Mesendoderm (in vitro differentiated cells): Measurements from ENCODE around the gene CENATAC.
"Not testable (repeated sequence)": the region's sequence is repeated elsewhere in the genome, so short reads cannot be mapped to it uniquely, and the experiment has no call there.

Source experiments
- DNase-seq: peaks from one replicate; pipeline ENCODE4 v3.0.0; 2013
- H2AK5ac ChIP-seq: 2 replicates; pipeline ENCODE4 v1.6.1; 2013; ENCODE audit warnings: low read length, inconsistent platforms
- H2BK120ac ChIP-seq: 2 replicates; pipeline ENCODE4 v1.6.1; 2013; ENCODE audit warnings: low read depth, mild to moderate bottlenecking, low read length, moderate library complexity, mixed read lengths
- H2BK15ac ChIP-seq: replicated peaks from 2 replicates; pipeline ENCODE4 v1.6.1; 2013; ENCODE audit warnings: low read depth, mild to moderate bottlenecking, moderate library complexity
- H2BK5ac ChIP-seq: 2 replicates; pipeline ENCODE4 v1.6.1; 2013; ENCODE audit warnings: low read length, inconsistent platforms
- H3K18ac ChIP-seq: 2 replicates; pipeline ENCODE4 v1.6.1; 2013; ENCODE audit warnings: mild to moderate bottlenecking, low read length, mixed read lengths
- H3K23ac ChIP-seq: one replicate; pipeline ENCODE4 v1.6.1; 2013; ENCODE audit warnings: low read length
- H3K27ac ChIP-seq: 2 replicates; pipeline ENCODE4 v1.5.1; 2013; ENCODE audit warnings: low read depth, mild to moderate bottlenecking, inconsistent platforms, low read length, moderate library complexity
- H3K27me3 ChIP-seq: 2 replicates; pipeline ENCODE4 v1.6.1; 2013; ENCODE audit warnings: low read length, control low read depth, mild to moderate bottlenecking, inconsistent platforms; ENCODE audit not compliant: insufficient read depth, poor library complexity
- H3K36me3 ChIP-seq: 2 replicates; pipeline ENCODE4 v1.6.1; 2013; ENCODE audit warnings: low read length, inconsistent platforms; ENCODE audit not compliant: control insufficient read depth, insufficient read depth
- H3K4ac ChIP-seq: one replicate; pipeline ENCODE4 v1.6.1; 2013; ENCODE audit warnings: low read depth, mild to moderate bottlenecking, low read length, moderate library complexity
- H3K4me1 ChIP-seq: 2 replicates; pipeline ENCODE4 v1.6.1; 2013; ENCODE audit warnings: low read depth, low read length, inconsistent platforms; ENCODE audit not compliant: control insufficient read depth
- H3K4me2 ChIP-seq: 2 replicates; pipeline ENCODE4 v1.6.1; 2013; ENCODE audit warnings: low read length
- H3K4me3 ChIP-seq: 2 replicates; pipeline ENCODE4 v1.5.1; 2013; ENCODE audit warnings: mild to moderate bottlenecking, low read length
- H3K56ac ChIP-seq: one replicate; pipeline ENCODE4 v1.6.1; 2013; ENCODE audit warnings: low read length
- H3K79me1 ChIP-seq: 2 replicates; pipeline ENCODE4 v1.6.1; 2013; ENCODE audit warnings: low read length, inconsistent platforms
- H3K79me2 ChIP-seq: 2 replicates; pipeline ENCODE4 v1.6.1; 2013; ENCODE audit warnings: mild to moderate bottlenecking, low read length; ENCODE audit not compliant: control insufficient read depth, insufficient read depth
- H3K9ac ChIP-seq: 2 replicates; pipeline ENCODE4 v1.6.1; 2013; ENCODE audit warnings: low read length, inconsistent platforms
- H4K5ac ChIP-seq: one replicate; pipeline ENCODE4 v1.6.1; 2013; ENCODE audit warnings: low read length
- H4K8ac ChIP-seq: one replicate; pipeline ENCODE4 v1.6.1; 2013; ENCODE audit warnings: low read depth, mild to moderate bottlenecking, control low read depth, low read length, moderate library complexity
- WGBS: extraction: QIAGEN DNeasy Blood & Tissue Kit; methylation state at CpG from one replicate; pipeline ENCODE4 v1.1.7; 2013; ENCODE audit warnings: low lambda C conversion rate, missing lambda C conversion rate; ENCODE audit not compliant: insufficient coverage; ENCODE audit errors: extremely low coverage; 5-methylcytosine and 5-hydroxymethylcytosine counted together

The CENATAC gene

DNA sequence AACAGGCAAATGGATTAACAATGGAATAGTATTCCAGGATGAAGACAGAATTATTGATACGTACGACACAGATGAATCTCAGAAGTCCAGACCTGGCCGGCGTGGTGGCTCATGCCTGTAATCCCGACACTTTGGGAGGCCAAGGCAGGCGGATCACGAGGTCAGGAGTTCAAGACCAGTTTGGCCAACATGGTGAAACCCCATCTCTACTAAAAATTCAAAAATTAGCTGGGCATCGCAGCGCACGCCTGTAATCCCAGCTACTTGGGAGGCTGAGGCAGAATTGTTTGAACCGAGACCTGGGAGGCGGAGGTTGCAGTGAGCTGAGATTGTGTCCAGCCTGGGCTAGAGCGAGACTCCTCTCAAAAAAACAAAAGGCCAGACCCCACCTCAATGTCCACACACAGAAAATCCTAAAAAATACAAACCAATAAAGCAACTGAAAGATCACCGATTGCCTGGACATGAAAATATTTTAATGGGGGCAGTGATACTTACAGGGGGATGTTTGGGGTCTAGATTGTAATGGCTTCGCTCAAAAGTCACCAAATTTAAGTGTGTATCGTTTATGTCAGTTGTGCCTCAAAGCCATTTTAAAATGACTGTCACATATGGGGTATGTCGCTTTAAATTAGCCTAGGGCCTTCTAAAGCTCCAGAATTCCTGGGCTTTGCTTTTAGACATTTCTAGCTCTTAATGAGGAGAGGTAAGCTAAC, 16.4 kb downstream of the CENATAC start:
- H3K79me2 ChIP-seq, result peaks cover 29% of the 10 kb centered on the region
- H2BK120ac ChIP-seq, result no peak overlapping the region
- no peaks in the 10 kb centered on the region for H3K27me3 ChIP-seq
- H2AK5ac ChIP-seq, result no peak overlapping the region
- no peaks in the 10 kb centered on the region for H3K4me1 ChIP-seq
- H3K4ac ChIP-seq, result no peak overlapping the region
- no peak overlapping the region for H3K27ac ChIP-seq
- no peak overlapping the region for H4K5ac ChIP-seq
- H2BK15ac ChIP-seq, result no peak overlapping the region
- no CpG with 5 or more reads among the region's 17 CpGs for WGBS
- DNase-seq, result no peak
- no peak overlapping the region for H3K4me2 ChIP-seq
- H3K56ac ChIP-seq, result no peak overlapping the region
- H3K36me3 ChIP-seq, result peaks cover 18% of the 10 kb centered on the region
- no peak overlapping the region for H3K18ac ChIP-seq
- no peak overlapping the region for H2BK5ac ChIP-seq
- no peak overlapping the region for H4K8ac ChIP-seq
- peaks cover 1% of the 10 kb centered on the region for H3K79me1 ChIP-seq
- no peak overlapping the region for H3K23ac ChIP-seq
- no peak overlapping the region for H3K9ac ChIP-seq
- H3K4me3 ChIP-seq, result no peak overlapping the region

DNA sequence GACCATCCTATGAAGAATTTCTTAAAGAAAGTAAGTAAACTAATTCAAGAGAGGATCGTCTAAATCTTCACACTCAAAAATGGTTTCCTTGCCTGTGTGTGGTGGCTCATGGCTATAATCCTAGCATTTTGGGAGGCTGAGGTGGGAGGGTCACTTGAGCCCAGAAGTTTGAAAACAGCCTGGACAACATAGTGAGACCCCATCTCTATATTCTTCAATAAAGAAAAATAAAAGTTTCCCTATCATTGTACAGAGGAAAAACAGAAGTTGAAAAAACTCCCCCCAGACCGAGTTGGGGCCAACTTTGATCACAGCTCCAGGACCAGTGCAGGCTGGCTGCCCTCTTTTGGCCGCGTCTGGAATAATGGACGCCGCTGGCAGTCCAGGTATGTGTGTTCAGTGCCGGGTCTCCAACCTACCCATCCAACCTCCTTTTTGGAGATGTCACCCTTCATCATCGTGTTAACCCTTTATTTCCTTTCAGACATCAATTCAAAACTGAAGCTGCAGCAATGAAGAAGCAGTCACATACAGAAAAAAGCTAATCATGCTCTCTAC, 17.2 kb downstream of the CENATAC start:
- H3K27me3 ChIP-seq, result no peaks in the 10 kb centered on the region
- no peak overlapping the region for H2BK5ac ChIP-seq
- H3K23ac ChIP-seq, result no peak overlapping the region
- H3K9ac ChIP-seq, result no peak overlapping the region
- no peak overlapping the region for H4K8ac ChIP-seq
- no peak for DNase-seq
- H2AK5ac ChIP-seq, result no peak overlapping the region
- no peak overlapping the region for H3K4ac ChIP-seq
- no peak overlapping the region for H4K5ac ChIP-seq
- no peak overlapping the region for H3K18ac ChIP-seq
- H2BK120ac ChIP-seq, result no peak overlapping the region
- H3K4me1 ChIP-seq, result peaks cover 3% of the 10 kb centered on the region
- H3K79me2 ChIP-seq, result peaks cover 35% of the 10 kb centered on the region
- H3K4me2 ChIP-seq, result no peak overlapping the region
- H3K36me3 ChIP-seq, result peaks cover 18% of the 10 kb centered on the region
- no peak overlapping the region for H3K56ac ChIP-seq
- H3K79me1 ChIP-seq, result peaks cover 3% of the 10 kb centered on the region
- WGBS, result no CpG with 5 or more reads among the region's 8 CpGs
- H3K4me3 ChIP-seq, result no peak overlapping the region
- H3K27ac ChIP-seq, result no peak overlapping the region
- H2BK15ac ChIP-seq, result no peak overlapping the region

DNA sequence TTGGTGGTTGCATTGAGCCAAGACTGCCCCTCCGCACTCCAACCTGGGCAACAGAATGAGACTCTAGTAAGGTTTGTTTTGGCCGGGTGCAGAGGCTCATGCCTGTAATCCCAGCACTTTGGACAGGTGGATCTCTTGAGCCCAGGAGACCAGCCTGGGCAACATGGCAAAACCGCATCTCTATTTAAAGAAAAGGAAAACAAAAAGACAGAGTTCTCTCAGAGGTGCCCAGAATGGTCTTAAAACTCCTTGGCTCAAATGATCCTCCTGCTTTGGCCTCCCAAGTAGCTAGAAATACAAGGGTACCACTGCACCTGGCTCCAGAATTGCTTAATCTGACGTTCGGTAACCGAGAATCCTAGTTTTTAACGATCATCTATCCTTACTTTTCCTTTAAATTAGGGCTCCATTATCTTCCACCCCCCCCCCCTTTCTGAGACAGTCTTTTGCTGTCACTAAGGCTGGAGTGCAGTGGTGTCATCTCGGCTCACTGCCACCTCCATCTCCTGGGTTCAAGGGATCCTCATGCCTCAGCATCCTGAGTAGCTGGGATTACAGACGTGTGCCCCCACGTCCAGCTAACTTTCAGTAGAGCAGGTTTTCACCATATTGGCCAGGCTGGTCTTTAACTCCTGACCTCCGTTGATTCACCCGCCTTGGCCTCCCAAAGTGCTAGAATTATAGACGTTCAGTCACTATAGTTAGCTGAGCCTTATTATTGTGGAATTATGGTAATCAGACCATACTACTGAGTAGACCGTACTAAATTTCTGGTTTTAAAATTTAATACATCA, 18.5 kb downstream of the CENATAC start:
- Histone ChIP-seq H3K79me1 (peaks cover 7% of the 10 kb centered on the region), H3K9ac (peak overlapping the region; percentile 29), H3K4me1 (peaks cover 3% of the 10 kb centered on the region), H3K4me2 (peak overlapping the region; percentile 10), H3K4ac (no peak overlapping the region), H2BK15ac (no peak overlapping the region), H4K5ac (no peak overlapping the region), H2BK5ac (no peak overlapping the region), H3K27ac (no peak overlapping the region), H3K36me3 (peaks cover 18% of the 10 kb centered on the region), H3K18ac (no peak overlapping the region), H2AK5ac (no peak overlapping the region), H3K56ac (peak overlapping the region; percentile 11), H2BK120ac (no peak overlapping the region), H3K23ac (no peak overlapping the region), H3K79me2 (peaks cover 40% of the 10 kb centered on the region), H4K8ac (no peak overlapping the region), H3K27me3 (no peaks in the 10 kb centered on the region), H3K4me3 (no peak overlapping the region)
- no CpG with 5 or more reads among the region's 14 CpGs for WGBS
- DNase-seq, result no peak

DNA sequence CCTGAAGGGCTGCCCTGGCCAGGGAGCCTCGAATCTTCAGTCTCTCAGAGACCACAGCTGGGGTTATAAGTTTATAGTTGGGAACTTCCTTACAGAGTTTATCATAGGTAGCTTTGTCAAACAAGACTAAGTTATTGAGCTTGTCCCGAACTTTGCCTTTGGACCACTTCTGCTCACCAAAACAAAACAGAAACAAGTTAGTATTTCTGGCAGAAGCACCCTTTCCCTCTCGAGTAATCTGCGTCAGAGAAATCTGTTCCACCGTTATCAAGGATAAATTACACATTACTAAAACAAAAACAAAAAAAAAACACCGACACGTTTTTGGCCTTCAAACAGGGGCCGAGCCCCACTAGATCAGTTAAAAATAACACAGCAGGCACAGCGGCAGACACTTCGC, 19.4 kb downstream of the CENATAC start:
- H2BK120ac ChIP-seq, H2AK5ac ChIP-seq, H3K27ac ChIP-seq, H4K8ac ChIP-seq, H2BK15ac ChIP-seq, H3K79me1 ChIP-seq, H4K5ac ChIP-seq, H3K27me3 ChIP-seq, H2BK5ac ChIP-seq, H3K4ac ChIP-seq, H3K23ac ChIP-seq, H3K18ac ChIP-seq, H3K4me1 ChIP-seq, DNase-seq: not testable (repeated sequence)
- no CpG with 5 or more reads among the region's 10 CpGs for WGBS
- Histone ChIP-seq H3K4me2 (peak overlapping the region; percentile 62), H3K4me3 (peak overlapping the region; percentile 86), H3K9ac (peak overlapping the region; percentile 92), H3K36me3 (peaks cover 16% of the 10 kb centered on the region), H3K56ac (peak overlapping the region; percentile 94), H3K79me2 (peaks cover 40% of the 10 kb centered on the region)

DNA sequence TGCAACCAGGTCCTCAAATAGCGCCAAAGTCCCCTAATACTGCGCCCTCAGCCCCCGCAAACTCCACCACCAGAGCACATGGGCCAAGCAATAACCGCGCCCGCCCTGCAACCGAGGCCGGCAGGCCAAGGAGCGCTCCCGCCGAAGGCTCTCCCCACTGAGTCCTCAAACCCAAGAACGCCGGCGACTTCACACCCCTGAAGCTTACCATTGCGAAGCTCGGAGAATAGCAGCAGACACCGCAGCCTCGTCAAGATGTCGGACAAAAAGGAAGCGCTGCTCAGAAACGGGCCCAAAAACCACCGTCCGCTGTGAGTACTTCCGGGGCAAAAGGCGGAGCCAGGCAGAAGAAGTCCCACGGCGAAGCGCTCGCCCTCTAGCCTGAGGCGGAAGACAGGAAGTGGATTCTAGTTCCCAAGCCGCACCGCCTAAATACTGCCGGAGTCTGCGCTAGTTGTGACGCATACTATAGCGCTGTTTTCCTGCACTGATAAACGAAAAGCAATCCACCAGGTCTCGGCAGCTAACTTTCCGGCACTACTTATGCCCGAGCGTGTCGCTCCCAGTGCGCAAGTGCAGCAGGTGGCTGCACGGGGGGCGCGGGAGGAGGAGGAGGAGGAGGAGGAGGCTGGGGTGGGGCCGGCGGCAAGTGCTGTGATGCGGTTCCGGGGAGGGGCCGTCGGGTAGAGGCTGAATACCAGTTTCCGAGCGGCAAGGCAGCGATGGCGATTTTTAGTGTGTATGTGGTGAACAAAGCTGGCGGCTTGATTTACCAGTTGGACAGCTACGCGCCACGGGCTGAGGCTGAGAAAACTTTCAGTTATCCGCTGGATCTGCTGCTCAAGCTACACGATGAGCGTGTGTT, 20.4 kb downstream of the CENATAC start, which contains the start of the genes RPS25 and TRAPPC4:
Gene RPS25, minus strand, starts transcription at position 270 of the 865 bp plus-strand sequence. Its CDS starts 59 bp downstream, at position 211.
Gene TRAPPC4, plus strand, starts transcription at position 693 of the 865 bp plus-strand sequence. Its CDS starts 30 bp downstream, at position 723.
- Histone ChIP-seq H3K36me3 (peaks cover 12% of the 10 kb centered on the region), H2BK5ac (peak within 1 kb of the TSS; percentile 49), H2AK5ac (no peak within 1 kb of the TSS), H3K27ac (peak within 1 kb of the TSS; percentile 91), H3K4me2 (peak within 1 kb of the TSS; percentile 62), H3K79me1 (peaks cover 7% of the 10 kb centered on the region), H3K27me3 (no peaks in the 10 kb centered on the region), H3K56ac (peak within 1 kb of the TSS; percentile 99), H2BK120ac (peak within 1 kb of the TSS; percentile 47), H4K5ac (no peak within 1 kb of the TSS), H4K8ac (peak within 1 kb of the TSS; percentile 99), H3K23ac (peak within 1 kb of the TSS; percentile 97), H3K9ac (peak within 1 kb of the TSS; percentile 98), H3K4me3 (peak within 1 kb of the TSS; percentile 99), H3K79me2 (peaks cover 41% of the 10 kb centered on the region), H3K4me1 (peaks cover 4% of the 10 kb centered on the region), H2BK15ac (no peak within 1 kb of the TSS), H3K18ac (peak within 1 kb of the TSS; percentile 86), H3K4ac (peak within 1 kb of the TSS; percentile 88)
- WGBS, result no CpG with 5 or more reads among the region's 63 CpGs
- peak; percentile 99 for DNase-seq
